Common myeloid progenitor, CD34-positive (primary cell): ENCODE results near the gene SERAC1.
"Not testable (repeated sequence)": the region's sequence is repeated elsewhere in the genome, so short reads cannot be mapped to it uniquely, and the experiment has no call there.

Experiments
- CTCF ChIA-PET: fragments of 350-600 bp; sonication (Branson Sonifier 250); formaldehyde crosslinking; loops from one replicate; lab custom pipeline; 2021; ENCODE audit warnings: antibody characterized with exemption; lab: Charles Lee
- POLR2A ChIA-PET: fragments of 350-600 bp; sonication (Branson Sonifier 250); formaldehyde crosslinking; loops from one replicate; lab custom pipeline; 2021; ENCODE audit warnings: antibody characterized with exemption; lab: Charles Lee
- DNase-seq, 3 donors: peaks; one replicate each; pipeline versions ENCODE4 v3.0.0 to v3.0.0-alpha.2; 2013
- H3K27ac ChIP-seq, 2 experiments: 1 replicate in 1 of 2; 2 replicates in 1 of 2; pipeline ENCODE4 v1.7.0; 2013; ENCODE audit warnings: inconsistent platforms in 2 of 2, low read length in 2 of 2, mild to moderate bottlenecking in 2 of 2, low read depth in 1 of 2, moderate library complexity in 1 of 2; ENCODE audit not compliant: severe bottlenecking in 2 of 2, insufficient read depth in 1 of 2, poor library complexity in 1 of 2
- H3K27me3 ChIP-seq, 5 experiments: replicated peaks in 2 of 5; 1 replicate in 3 of 5; 2 replicates in 2 of 5; pipeline versions ENCODE4 v1.6.1 to v1.7.0; 2013; ENCODE audit warnings: low read length in 4 of 5, mild to moderate bottlenecking in 2 of 5, moderate library complexity in 2 of 5, inconsistent platforms in 1 of 5; ENCODE audit not compliant: insufficient read depth in 5 of 5, control insufficient read depth in 4 of 5
- H3K36me3 ChIP-seq, 4 experiments: 1 replicate in 2 of 4; 2 replicates in 2 of 4; pipeline versions ENCODE4 v1.6.1 to v1.7.0; 2013; ENCODE audit warnings: low read length in 3 of 4, control low read depth in 1 of 4, mild to moderate bottlenecking in 1 of 4; ENCODE audit not compliant: control insufficient read depth in 4 of 4, insufficient read depth in 4 of 4
- H3K4me1 ChIP-seq, 4 experiments: 1 replicate in 3 of 4; 2 replicates in 1 of 4; pipeline versions ENCODE4 v1.6.1 to v1.7.1; 2013; ENCODE audit warnings: low read length in 3 of 4, mild to moderate bottlenecking in 3 of 4, control low read depth in 1 of 4, inconsistent platforms in 1 of 4, moderate library complexity in 1 of 4; ENCODE audit not compliant: control insufficient read depth in 4 of 4, insufficient read depth in 4 of 4; ENCODE audit errors: control extremely low read depth in 1 of 4
- H3K4me3 ChIP-seq, 7 experiments: 1 replicate in 4 of 7; 2 replicates in 3 of 7; pipeline versions ENCODE4 v1.5.1 to v1.7.0; 2013; ENCODE audit warnings: mild to moderate bottlenecking in 7 of 7, low read length in 6 of 7, moderate library complexity in 6 of 7, inconsistent platforms in 2 of 7, low read depth in 2 of 7, control low read depth in 1 of 7; ENCODE audit not compliant: insufficient read depth in 4 of 7, control insufficient read depth in 1 of 7; ENCODE audit errors: extremely low read depth in 1 of 7
- H3K9me3 ChIP-seq, 5 experiments: 1 replicate in 4 of 5; 2 replicates in 1 of 5; pipeline versions ENCODE4 v1.6.1 to v1.7.1; 2013; ENCODE audit warnings: low read length in 4 of 5, mild to moderate bottlenecking in 2 of 5, inconsistent platforms in 1 of 5, low read depth in 1 of 5, moderate library complexity in 1 of 5; ENCODE audit not compliant: control insufficient read depth in 4 of 5, insufficient read depth in 2 of 5; ENCODE audit errors: control extremely low read depth in 1 of 5
- WGBS: methylation state at CpG from one replicate; pipeline ENCODE4 v1.1.5; 2013; ENCODE audit not compliant: insufficient coverage; 5-methylcytosine and 5-hydroxymethylcytosine counted together

The SERAC1 gene

GRCh38 chr6:158188591-158188990, 20.5 kb upstream of the SERAC1 start:
- WGBS, result no CpG with 5 or more reads among the region's 3 CpGs
- ChIA-PET POLR2A (no interaction called here), CTCF (interaction anchor here (1.3 to 1.5 kb wide), 2 partner anchors 9 to 16 kb away, joined by 4 to 6 read pairs; no protein-coding TSS in a partner anchor)
- no peak overlapping the region for H3K27ac ChIP-seq
- H3K36me3 ChIP-seq, result peaks cover 2 to 16% (median 4%) of the 10 kb centered on the region in 4 experiments
- no peak for DNase-seq
- peaks cover 0 to 2% (median 0%) of the 10 kb centered on the region in 5 experiments for H3K9me3 ChIP-seq
- no peaks in the 10 kb centered on the region for H3K4me1 ChIP-seq
- H3K27me3 ChIP-seq, result no peaks in the 10 kb centered on the region
- H3K4me3 ChIP-seq, result no peak overlapping the region

- CTCF ChIA-PET, result interaction anchor here (0.6 to 0.9 kb wide), 3 partner anchors 10 to 54 kb away, joined by 3 read pairs; no protein-coding TSS in a partner anchor
- Histone ChIP-seq H3K27me3 (no peaks in the 10 kb centered on the region), H3K4me3 (no peak overlapping the region), H3K36me3 (peaks cover 0 to 17% (median 2%) of the 10 kb centered on the region in 4 experiments), H3K9me3 (peaks cover 0 to 9% (median 2%) of the 10 kb centered on the region in 5 experiments), H3K4me1 (no peaks in the 10 kb centered on the region), H3K27ac (no peak overlapping the region)
- POLR2A ChIA-PET, result no interaction called here
- 72% methylated on average over 4 of the region's 8 CpGs for WGBS
- DNase-seq, result no peak
Observed at GRCh38 chr6:158185729-158186456, 17.8 kb upstream of the SERAC1 start.

DNA sequence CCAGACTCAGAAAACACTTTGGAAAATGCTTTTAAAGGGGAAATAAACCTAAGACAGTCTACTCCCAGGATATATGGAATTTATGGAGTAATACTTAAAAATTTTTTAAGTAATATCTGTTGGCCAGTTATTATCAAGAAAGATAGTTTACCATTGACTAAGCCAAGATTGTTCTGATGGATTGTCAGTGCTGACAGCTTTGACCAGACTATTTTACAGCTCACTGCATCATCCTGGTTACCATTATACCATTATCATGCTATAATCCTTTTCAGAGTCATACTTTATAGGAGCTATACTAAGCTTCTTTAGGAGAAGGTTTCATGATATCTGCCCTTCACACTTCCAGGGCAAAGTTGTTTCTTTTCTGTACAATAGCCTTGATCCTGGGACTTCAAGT, 16.5 kb upstream of the SERAC1 start:
- Histone ChIP-seq H3K9me3 (peaks cover 0 to 12% (median 2%) of the 10 kb centered on the region in 5 experiments), H3K27ac (no peak overlapping the region), H3K36me3 (peaks cover 0 to 17% (median 2%) of the 10 kb centered on the region in 4 experiments), H3K4me3 (no peak overlapping the region), H3K4me1 (no peaks in the 10 kb centered on the region), H3K27me3 (no peaks in the 10 kb centered on the region)
- no peak for DNase-seq
- ChIA-PET CTCF (interaction anchor here (0.7 to 2.2 kb wide), 5 partner anchors 9 to 353 kb away, joined by 3 to 5 read pairs (median 4); no protein-coding TSS in a partner anchor), POLR2A (interaction anchor here (1.0 kb wide), 1 partner anchor 16 kb away, joined by 3 read pairs; no protein-coding TSS in a partner anchor)

- H3K27ac ChIP-seq, H3K27me3 ChIP-seq, H3K4me1 ChIP-seq, POLR2A ChIA-PET, H3K4me3 ChIP-seq, DNase-seq: not testable (repeated sequence)
- Histone ChIP-seq H3K36me3 (peaks cover 0 to 17% (median 2%) of the 10 kb centered on the region in 4 experiments), H3K9me3 (peaks cover 0 to 12% (median 0%) of the 10 kb centered on the region in 5 experiments)
- CTCF ChIA-PET, result interaction anchor here (1.5 to 2.2 kb wide), 2 partner anchors 11 to 19 kb away, joined by 4 to 5 read pairs; no protein-coding TSS in a partner anchor
- WGBS, result 93% methylated on average over 10 of the region's 16 CpGs
Observed at GRCh38 chr6:158183174-158183972, 15.3 kb upstream of the SERAC1 start.

DNA sequence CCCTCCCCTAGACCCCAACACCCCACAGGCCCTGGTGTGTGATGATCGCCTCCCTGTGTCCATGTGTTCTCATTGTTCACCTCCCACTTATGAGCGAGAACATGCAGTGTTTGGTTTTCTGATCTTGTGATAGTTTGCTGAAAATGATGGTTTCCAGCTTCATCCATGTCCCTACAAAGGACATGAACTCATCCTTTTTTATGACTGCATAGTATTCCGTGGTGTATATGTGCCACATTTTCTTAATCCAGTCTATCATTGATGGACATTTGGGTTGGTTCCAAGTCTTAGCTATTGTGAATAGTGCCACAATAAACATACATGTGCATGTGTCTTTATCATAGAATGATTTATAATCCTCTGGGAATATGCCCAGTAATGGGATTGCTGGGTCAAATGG, 9.7 kb upstream of the SERAC1 start:
- DNase-seq, H3K9me3 ChIP-seq, H3K4me1 ChIP-seq, H3K4me3 ChIP-seq, H3K27me3 ChIP-seq, CTCF ChIA-PET, POLR2A ChIA-PET, H3K36me3 ChIP-seq, H3K27ac ChIP-seq: not testable (repeated sequence)
- WGBS, result no CpG with 5 or more reads among the region's 3 CpGs

DNA sequence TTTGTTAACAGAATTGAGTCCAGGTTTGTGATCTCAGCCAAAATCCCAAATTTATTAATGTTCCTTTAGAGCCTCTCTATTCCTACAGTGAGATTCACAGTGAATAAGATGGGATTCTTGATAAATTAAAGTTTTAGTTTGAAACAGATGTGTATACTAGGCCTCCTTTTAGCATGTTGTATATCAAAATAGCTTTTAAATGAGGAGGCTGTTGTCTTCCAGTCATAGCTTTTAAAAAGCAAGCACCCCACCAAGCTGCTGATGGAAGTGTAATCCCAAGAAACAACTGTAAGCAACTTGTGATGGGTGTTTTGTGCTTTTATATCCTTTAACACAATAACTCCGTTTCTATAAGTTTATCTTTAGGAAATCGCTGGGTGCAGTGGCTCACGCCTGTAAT, 7.0 kb upstream of the SERAC1 start:
- Histone ChIP-seq H3K27me3 (no peaks in the 10 kb centered on the region), H3K36me3 (peaks cover 0 to 5% (median 3%) of the 10 kb centered on the region in 4 experiments), H3K27ac (no peak overlapping the region), H3K4me1 (no peaks in the 10 kb centered on the region), H3K4me3 (no peak overlapping the region), H3K9me3 (no peaks in the 10 kb centered on the region)
- 100% methylated on average over 2 of the region's 3 CpGs for WGBS
- no peak for DNase-seq
- ChIA-PET CTCF (interaction anchor here (1.1 to 1.3 kb wide), 2 partner anchors 9 to 11 kb away, joined by 3 to 4 read pairs; no protein-coding TSS in a partner anchor), POLR2A (no interaction called here)
